Tracheal epithelial cell (primary cell): ENCODE data around the gene GPR137C. TPM values are rescaled to one million over a fixed set of nuclear protein-coding genes. Genes with fewer than 3 reads are reported as not detected.

Source experiments
- total RNA-seq: library from RNA; depleted of rRNA; stranded (reverse); fragments of >200 nt; gene quantifications from 2 replicates; pipeline ENCODE4 v1.2.1, GENCODE V29; 2014

Gene GPR137C
- under 0.01 TPM in 1 of 2 replicates, not detected in the other for total RNA-seq

GRCh38 chr14:52552063-52552988 lies at the start of gene GPR137C, which contains the start of gene TXNDC16:
Gene GPR137C (plus strand): TSS chr14:52552836. CDS start chr14:52553148, 312 bp downstream.
Gene TXNDC16 (minus strand): TSS chr14:52552505. CDS start chr14:52543557, 8,948 bp downstream.

Other genes with a start within 250 kb of the GPR137C start
- 2.4 TPM in 1 of 2 replicates, not detected in the other for gene PTGER2, start 238.5 kb upstream of the GPR137C start, total RNA-seq
- gene TXNDC16, start 331 bp upstream of the GPR137C start, total RNA-seq = 1.7 and 2.3 TPM in 2 replicates
- 258 and 454 TPM in 2 replicates for gene ERO1A, start 142.7 kb downstream of the GPR137C start, total RNA-seq
- 88.5 and 113 TPM in 2 replicates for gene PSMC6, start 154.4 kb downstream of the GPR137C start, total RNA-seq
- 14.9 and 15.1 TPM in 2 replicates for gene STYX, start 177.3 kb downstream of the GPR137C start, total RNA-seq
- 34.2 and 58.2 TPM in 2 replicates for gene GNPNAT1, start 238.8 kb downstream of the GPR137C start, total RNA-seq